ENCODE data around the gene SOX2. TPM values are rescaled to one million over a fixed set of nuclear protein-coding genes. Genes with fewer than 3 reads are reported as not detected.

The SOX2 gene
- total RNA-seq, 1 experiment from 2014 or later = 4.7 TPM

- Histone ChIP-seq H3K4me3 (peak overlapping the region; percentile 66), H3K36me3 (no peaks in the 10 kb centered on the region), H3K27ac (peak overlapping the region; percentile 11; the same call in 1 of the 2 replicates), H3K4me1 (peaks cover 8% of the 10 kb centered on the region; the same call in 1 of the 2 replicates), H3K27me3 (no peaks in the 10 kb centered on the region), H3K9me3 (replicated peaks) (no peaks in the 10 kb centered on the region)
- no peak for DNase-seq
Measured at GRCh38 chr3:181713676-181714612, 2.2 kb downstream of the SOX2 start.

GRCh38 chr3:181715571-181716340 is 4.0 kb downstream of the SOX2 start:
- no peaks in the 10 kb centered on the region for H3K9me3 ChIP-seq (replicated peaks)
- peak overlapping the region; percentile 19; the same call in 1 of the 2 replicates for H3K27ac ChIP-seq
- H3K36me3 ChIP-seq = no peaks in the 10 kb centered on the region
- H3K4me1 ChIP-seq = peaks cover 6% of the 10 kb centered on the region; the same call in 1 of the 2 replicates
- peak in 1 of 2 experiments; percentile 33 for DNase-seq
- H3K4me3 ChIP-seq = peak overlapping the region; percentile 66
- H3K27me3 ChIP-seq = no peaks in the 10 kb centered on the region

DNA sequence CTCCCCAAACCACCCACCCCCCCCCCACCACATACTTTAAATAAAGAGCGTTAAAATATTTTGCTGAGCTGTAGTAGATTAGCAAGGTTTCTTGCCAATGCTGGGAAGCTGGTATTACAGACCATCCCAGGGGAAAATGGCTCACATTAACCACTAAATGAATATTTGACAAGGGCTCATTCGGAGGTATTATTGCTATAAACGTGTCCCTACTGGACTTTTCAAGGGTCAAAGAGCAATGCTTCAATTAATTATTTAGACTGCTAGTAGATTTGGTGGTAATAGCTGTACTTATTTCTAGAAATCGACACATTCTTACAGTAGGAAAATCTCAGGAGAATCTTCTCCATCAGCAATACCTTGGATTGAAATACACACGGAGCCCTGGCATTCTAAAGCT is 5.2 kb downstream of the SOX2 start:
- H3K27ac ChIP-seq = no peak overlapping the region
- H3K27me3 ChIP-seq = no peaks in the 10 kb centered on the region
- H3K9me3 ChIP-seq (replicated peaks) = no peaks in the 10 kb centered on the region
- no peak overlapping the region for H3K4me3 ChIP-seq
- H3K4me1 ChIP-seq = peaks cover 6% of the 10 kb centered on the region; the same call in 1 of the 2 replicates
- DNase-seq = peak in 1 of 2 experiments; percentile 38
- H3K36me3 ChIP-seq = no peaks in the 10 kb centered on the region

DNA sequence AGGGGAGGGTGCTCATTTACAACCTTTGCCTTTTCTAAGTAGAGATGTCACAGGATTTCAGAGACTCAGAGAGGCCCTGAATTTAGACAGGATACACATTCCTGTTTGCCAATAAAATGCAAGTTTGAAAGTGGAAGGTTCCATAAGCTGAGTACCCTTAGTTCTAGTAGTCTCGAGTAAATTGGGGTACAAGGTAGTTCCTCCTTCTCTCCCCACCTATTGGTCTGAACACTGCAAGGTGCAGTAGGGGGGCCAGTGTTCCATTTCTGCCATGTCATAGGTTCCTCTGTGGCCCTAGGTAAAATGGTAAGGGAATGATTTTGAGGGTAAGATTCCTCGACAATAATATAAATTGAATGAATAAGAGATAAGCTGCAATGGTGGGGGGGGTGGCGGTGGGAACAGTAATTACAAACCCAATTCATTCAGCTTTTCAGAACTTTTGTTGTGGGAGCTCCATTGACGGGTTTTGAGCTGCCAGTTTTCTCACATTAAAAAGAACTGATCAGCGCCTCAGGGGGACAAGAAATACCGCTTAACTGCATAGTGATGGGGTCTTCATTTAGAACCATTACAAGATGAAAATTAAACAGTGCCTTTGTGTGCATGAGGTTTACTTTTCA is 5.9 kb downstream of the SOX2 start:
- H3K4me1 ChIP-seq = peaks cover 6% of the 10 kb centered on the region; the same call in 1 of the 2 replicates
- H3K4me3 ChIP-seq = no peak overlapping the region
- no peak for DNase-seq
- H3K36me3 ChIP-seq = no peaks in the 10 kb centered on the region
- H3K9me3 ChIP-seq (replicated peaks) = no peaks in the 10 kb centered on the region
- H3K27me3 ChIP-seq = no peaks in the 10 kb centered on the region
- no peak overlapping the region for H3K27ac ChIP-seq

DNA sequence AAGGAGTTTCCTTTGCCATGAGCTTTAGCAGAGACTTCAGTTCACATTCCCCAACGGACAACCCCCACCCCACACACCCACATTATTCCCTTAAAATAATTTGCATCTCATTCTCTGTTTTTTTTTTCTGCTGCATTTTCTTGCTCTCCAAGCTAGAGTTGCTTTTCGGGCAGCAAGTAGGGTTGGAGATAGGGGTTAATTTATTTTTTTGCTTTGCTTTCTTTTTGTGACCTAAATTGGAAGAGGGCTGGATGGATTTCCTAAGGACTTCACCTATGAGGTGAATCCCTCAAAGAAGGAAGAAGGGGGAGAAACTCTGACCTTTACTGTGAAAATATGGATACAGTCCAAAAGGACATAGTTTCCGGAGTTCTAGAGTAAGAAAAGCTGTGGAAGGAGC is 6.6 kb downstream of the SOX2 start:
- Histone ChIP-seq H3K27ac (no peak overlapping the region), H3K27me3 (no peaks in the 10 kb centered on the region), H3K4me1 (peaks cover 6% of the 10 kb centered on the region; the same call in 1 of the 2 replicates), H3K36me3 (no peaks in the 10 kb centered on the region), H3K9me3 (replicated peaks) (no peaks in the 10 kb centered on the region), H3K4me3 (no peak overlapping the region)
- DNase-seq = no peak

GRCh38 chr3:181718987-181719911 is 7.5 kb downstream of the SOX2 start:
- DNase-seq = no peak
- Histone ChIP-seq H3K4me3 (no peak overlapping the region), H3K27ac (no peak overlapping the region), H3K36me3 (no peaks in the 10 kb centered on the region), H3K9me3 (replicated peaks) (no peaks in the 10 kb centered on the region), H3K4me1 (peaks cover 6% of the 10 kb centered on the region; the same call in 1 of the 2 replicates), H3K27me3 (no peaks in the 10 kb centered on the region)

GRCh38 chr3:181719991-181720680 is 8.4 kb downstream of the SOX2 start:
- Histone ChIP-seq H3K27ac (no peak overlapping the region), H3K4me1 (peaks cover 6% of the 10 kb centered on the region; the same call in 1 of the 2 replicates), H3K9me3 (replicated peaks) (no peaks in the 10 kb centered on the region), H3K36me3 (no peaks in the 10 kb centered on the region), H3K27me3 (no peaks in the 10 kb centered on the region), H3K4me3 (no peak overlapping the region)
- DNase-seq = no peak

- no peaks in the 10 kb centered on the region for H3K27me3 ChIP-seq
Measured at GRCh38 chr3:181721046-181721875, 9.5 kb downstream of the SOX2 start.

GRCh38 chr3:181722156-181722555 is 10.4 kb downstream of the SOX2 start:
- Histone ChIP-seq H3K4me1 (peaks cover 4% of the 10 kb centered on the region; the same call in 1 of the 2 replicates), H3K36me3 (no peaks in the 10 kb centered on the region), H3K9me3 (replicated peaks) (no peaks in the 10 kb centered on the region), H3K27me3 (no peaks in the 10 kb centered on the region), H3K27ac (no peak overlapping the region), H3K4me3 (no peak overlapping the region)
- no peak for DNase-seq

More at GRCh38 chr3:181721046-181721875, 9.5 kb downstream of the SOX2 start:
- no peaks in the 10 kb centered on the region for H3K36me3 ChIP-seq
- H3K9me3 ChIP-seq (replicated peaks) = no peaks in the 10 kb centered on the region
- peaks cover 6% of the 10 kb centered on the region; the same call in 1 of the 2 replicates for H3K4me1 ChIP-seq
- no peak overlapping the region for H3K27ac ChIP-seq
- DNase-seq = no peak
- H3K4me3 ChIP-seq = no peak overlapping the region

DNA sequence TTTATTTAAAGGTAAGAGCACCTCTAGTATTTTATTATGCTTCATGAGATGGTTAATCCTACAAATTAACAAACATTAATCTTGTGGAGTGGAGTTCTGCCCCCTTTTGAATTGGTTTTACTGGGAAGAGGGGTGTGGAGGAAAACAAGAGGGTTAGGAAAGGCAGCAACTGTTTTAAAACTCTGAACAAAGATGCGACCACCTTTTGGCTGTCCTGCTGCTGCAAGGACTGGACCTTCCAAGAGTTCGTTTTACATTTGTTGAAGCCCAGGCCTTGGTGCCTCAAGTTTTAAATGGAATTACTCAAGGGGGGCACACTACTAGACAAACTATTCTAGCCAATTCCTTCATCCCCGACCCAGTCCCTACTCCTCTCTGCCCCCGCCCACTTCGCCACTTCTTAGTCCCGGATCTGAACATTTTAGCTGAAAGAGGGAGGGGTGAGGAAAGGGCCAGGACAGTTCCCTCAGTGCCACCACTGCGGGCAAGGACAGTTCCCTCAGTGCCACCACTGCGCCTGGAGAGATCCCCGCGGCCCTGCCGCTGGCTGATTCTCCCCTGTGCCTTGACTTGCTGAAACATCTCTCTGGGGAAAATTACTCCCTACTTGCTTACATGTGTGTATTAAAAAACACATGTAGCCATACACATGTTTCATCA is 11.2 kb downstream of the SOX2 start:
- Histone ChIP-seq H3K9me3 (replicated peaks) (no peaks in the 10 kb centered on the region), H3K4me1 (no peaks in the 10 kb centered on the region), H3K27me3 (no peaks in the 10 kb centered on the region), H3K4me3 (no peak overlapping the region), H3K27ac (no peak overlapping the region), H3K36me3 (no peaks in the 10 kb centered on the region)
- no peak for DNase-seq

GRCh38 chr3:181723625-181724191 is 12.0 kb downstream of the SOX2 start:
- Histone ChIP-seq H3K9me3 (replicated peaks) (no peaks in the 10 kb centered on the region), H3K4me1 (no peaks in the 10 kb centered on the region), H3K36me3 (no peaks in the 10 kb centered on the region), H3K27ac (no peak overlapping the region), H3K4me3 (no peak overlapping the region), H3K27me3 (no peaks in the 10 kb centered on the region)
- no peak for DNase-seq

Measured in SJCRH30 (cell line).